DOHH2 (cell line): ENCODE data around the gene TIGD3.

ENCODE experiments used
- CTCF ChIP-seq: fragments of 200-600 bp; sonication (generic); IDR thresholded peaks from one replicate; pipeline ENCODE4 v1.5.1; 2014; ENCODE audit warnings: antibody characterized with exemption, mild to moderate bottlenecking, low read depth, low read length; ENCODE audit not compliant: poor library complexity, severe bottlenecking
- EZH2phosphoT487 ChIP-seq: fragments of 200-600 bp; sonication (generic); IDR thresholded peaks from 2 replicates; pipeline ENCODE4 v1.6.1; 2017; ENCODE audit warnings: borderline replicate concordance, mild to moderate bottlenecking, antibody characterized with exemption, low read length, moderate library complexity, mixed read lengths

DNA sequence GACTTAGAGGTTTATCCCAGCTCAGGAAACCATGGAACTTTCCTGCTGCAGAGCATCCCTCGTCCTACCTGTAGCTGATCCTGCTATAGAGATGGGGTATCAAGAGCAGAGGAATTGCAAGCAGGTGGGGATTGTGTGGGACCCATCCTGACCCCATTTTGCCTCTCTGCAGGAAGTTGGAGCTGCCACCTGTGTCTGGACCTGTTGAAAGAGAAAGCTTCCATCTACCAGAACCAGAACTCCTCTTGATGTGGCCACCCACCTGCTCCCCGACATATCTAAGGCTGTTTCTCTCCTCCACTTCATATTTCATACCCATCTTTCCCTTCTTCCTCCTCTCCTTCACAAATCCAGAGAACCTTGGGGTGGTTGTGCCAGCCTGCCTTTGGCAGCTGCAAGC, 3.0 kb upstream of the TIGD3 start:
- TF ChIP-seq CTCF = no peak
- no peak for TF ChIP-seq EZH2phosphoT487
